IgD-negative memory B cell (primary cell): Measurements from ENCODE around the gene METTL21A. TPM values are rescaled to one million over a fixed set of nuclear protein-coding genes. Genes with fewer than 3 reads are reported as not detected.

Experiments used
- H3K27ac Mint-ChIP-seq, 3 donors: one replicate each; pipeline ENCODE4 v1.8.0; 2020 to 2022; ENCODE audit warnings: mild to moderate bottlenecking in 3 of 3, mixed read lengths in 3 of 3, moderate library complexity in 1 of 3
- H3K27me3 Mint-ChIP-seq: one replicate; pipeline ENCODE4 v1.8.0; 2021; ENCODE audit warnings: mixed read lengths
- H3K36me3 Mint-ChIP-seq: one replicate; pipeline ENCODE4 v1.8.0; 2020; ENCODE audit warnings: mild to moderate bottlenecking, mixed read lengths
- H3K4me1 Mint-ChIP-seq, 3 donors: one replicate each; pipeline ENCODE4 v1.8.0; 2020 to 2022; ENCODE audit warnings: mixed read lengths in 3 of 3, mild to moderate bottlenecking in 1 of 3
- H3K4me3 Mint-ChIP-seq, 4 donors: one replicate each; pipeline ENCODE4 v1.8.0; 2020 to 2022; ENCODE audit warnings: mild to moderate bottlenecking in 4 of 4, mixed read lengths in 4 of 4, moderate library complexity in 3 of 4
- H3K9me3 Mint-ChIP-seq, 3 donors: one replicate each; pipeline ENCODE4 v1.8.0; 2020 to 2021; ENCODE audit warnings: mixed read lengths in 3 of 3, mild to moderate bottlenecking in 1 of 3
- polyA plus RNA-seq: library from polyadenylated mRNA; unstranded; fragments of 300-500 nt; fragmentation: Illumina TruSeq; gene quantifications from one replicate; pipeline ENCODE4 v1.2.3, GENCODE V29; 2021

Gene METTL21A
- polyA plus RNA-seq, 1 donor from 2014 or later: 56.9 TPM

DNA sequence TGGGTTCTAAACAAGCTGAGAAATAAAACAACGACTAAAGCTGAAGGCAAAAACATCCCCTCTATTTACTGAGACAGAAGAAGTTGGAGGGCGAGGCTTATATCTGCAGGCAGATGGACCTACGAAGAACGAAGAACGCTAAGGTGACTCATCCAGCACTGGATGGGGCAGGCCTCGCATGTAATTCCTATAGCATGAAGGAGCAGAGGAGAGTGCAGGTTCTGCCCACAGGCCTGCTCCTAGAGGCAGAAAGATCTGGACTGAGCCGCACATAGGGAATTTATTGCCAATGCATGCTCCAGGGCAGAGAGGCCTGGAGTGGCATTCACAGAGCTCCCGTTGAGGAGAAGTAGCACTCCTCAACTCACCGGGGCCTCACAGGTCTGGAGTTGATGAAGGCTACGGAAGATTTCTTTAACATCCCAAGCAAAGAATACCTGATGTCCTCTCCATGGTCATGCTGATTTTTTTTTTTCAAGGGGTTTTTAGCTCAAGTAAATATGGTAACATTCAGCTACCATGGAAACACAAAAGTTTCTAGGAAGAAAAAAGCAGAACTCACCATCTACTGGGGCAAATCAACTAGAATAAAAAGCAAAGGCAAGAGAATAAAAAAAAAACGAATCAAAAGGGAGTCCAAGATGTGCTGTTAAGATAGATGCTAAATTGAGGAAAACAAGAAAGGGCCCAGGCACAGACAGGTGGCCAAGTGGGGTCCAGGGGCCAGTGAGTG, 10.4 kb upstream of the METTL21A start:
- no peak overlapping the region for H3K4me3 Mint-ChIP-seq
- peaks cover 1% of the 10 kb centered on the region for H3K27me3 Mint-ChIP-seq
- H3K36me3 Mint-ChIP-seq: no peaks in the 10 kb centered on the region
- H3K4me1 Mint-ChIP-seq: peaks cover 0 to 3% (median 0%) of the 10 kb centered on the region in 3 donors
- peaks cover 0 to 7% (median 1%) of the 10 kb centered on the region in 3 donors for H3K9me3 Mint-ChIP-seq
- peak overlapping the region in 2 of 3 donors; percentile 1 to 92 for H3K27ac Mint-ChIP-seq

GRCh38 chr2:207633686-207634085, 8.5 kb upstream of the METTL21A start:
- Mint-ChIP-seq H3K4me1 (peaks cover 0 to 12% (median 5%) of the 10 kb centered on the region in 3 donors), H3K27ac (no peak overlapping the region), H3K27me3 (no peaks in the 10 kb centered on the region), H3K9me3 (no peaks in the 10 kb centered on the region), H3K36me3 (no peaks in the 10 kb centered on the region), H3K4me3 (no peak overlapping the region)

- peaks cover 0 to 12% (median 5%) of the 10 kb centered on the region in 3 donors for H3K4me1 Mint-ChIP-seq
- no peaks in the 10 kb centered on the region for H3K9me3 Mint-ChIP-seq
- H3K36me3 Mint-ChIP-seq: no peaks in the 10 kb centered on the region
- peak overlapping the region in 2 of 3 donors; percentile 49 to 59 for H3K27ac Mint-ChIP-seq
- H3K4me3 Mint-ChIP-seq: no peak overlapping the region
- H3K27me3 Mint-ChIP-seq: no peaks in the 10 kb centered on the region
These were observed 7.6 kb upstream of the METTL21A start for GRCh38 chr2:207632575-207633493.

DNA sequence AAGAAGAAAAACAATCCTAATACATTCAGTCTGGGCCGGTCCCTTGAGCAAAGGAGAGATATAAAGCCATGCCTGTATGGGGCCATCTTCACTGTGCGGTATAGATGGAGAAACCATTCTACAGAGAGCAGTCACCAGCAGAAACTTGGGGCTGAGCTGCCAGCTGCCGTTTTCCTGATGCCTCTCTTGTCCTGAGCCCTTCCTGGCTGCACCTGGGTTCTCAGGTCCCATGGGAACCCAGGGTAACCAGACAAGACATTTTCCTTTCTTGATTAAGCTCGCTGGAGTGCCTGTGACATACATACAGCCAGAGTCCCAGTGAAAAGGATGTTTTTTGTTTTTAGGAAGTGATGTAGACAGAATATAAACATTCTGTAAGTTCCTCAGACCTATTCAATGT, 5.3 kb upstream of the METTL21A start:
- H3K4me1 Mint-ChIP-seq: peaks cover 7 to 13% (median 9%) of the 10 kb centered on the region in 3 donors
- H3K27me3 Mint-ChIP-seq: no peaks in the 10 kb centered on the region
- H3K9me3 Mint-ChIP-seq: no peaks in the 10 kb centered on the region
- H3K27ac Mint-ChIP-seq: peak overlapping the region in 2 of 3 donors; percentile 46
- no peaks in the 10 kb centered on the region for H3K36me3 Mint-ChIP-seq
- H3K4me3 Mint-ChIP-seq: no peak overlapping the region

GRCh38 chr2:207629553-207629952, 4.4 kb upstream of the METTL21A start:
- Mint-ChIP-seq H3K4me3 (peak overlapping the region in 1 of 4 donors; percentile 58), H3K9me3 (no peaks in the 10 kb centered on the region), H3K27me3 (no peaks in the 10 kb centered on the region), H3K4me1 (peaks cover 9 to 13% (median 10%) of the 10 kb centered on the region in 3 donors), H3K36me3 (no peaks in the 10 kb centered on the region), H3K27ac (peak overlapping the region; percentile 16 to 83 (median 44))

DNA sequence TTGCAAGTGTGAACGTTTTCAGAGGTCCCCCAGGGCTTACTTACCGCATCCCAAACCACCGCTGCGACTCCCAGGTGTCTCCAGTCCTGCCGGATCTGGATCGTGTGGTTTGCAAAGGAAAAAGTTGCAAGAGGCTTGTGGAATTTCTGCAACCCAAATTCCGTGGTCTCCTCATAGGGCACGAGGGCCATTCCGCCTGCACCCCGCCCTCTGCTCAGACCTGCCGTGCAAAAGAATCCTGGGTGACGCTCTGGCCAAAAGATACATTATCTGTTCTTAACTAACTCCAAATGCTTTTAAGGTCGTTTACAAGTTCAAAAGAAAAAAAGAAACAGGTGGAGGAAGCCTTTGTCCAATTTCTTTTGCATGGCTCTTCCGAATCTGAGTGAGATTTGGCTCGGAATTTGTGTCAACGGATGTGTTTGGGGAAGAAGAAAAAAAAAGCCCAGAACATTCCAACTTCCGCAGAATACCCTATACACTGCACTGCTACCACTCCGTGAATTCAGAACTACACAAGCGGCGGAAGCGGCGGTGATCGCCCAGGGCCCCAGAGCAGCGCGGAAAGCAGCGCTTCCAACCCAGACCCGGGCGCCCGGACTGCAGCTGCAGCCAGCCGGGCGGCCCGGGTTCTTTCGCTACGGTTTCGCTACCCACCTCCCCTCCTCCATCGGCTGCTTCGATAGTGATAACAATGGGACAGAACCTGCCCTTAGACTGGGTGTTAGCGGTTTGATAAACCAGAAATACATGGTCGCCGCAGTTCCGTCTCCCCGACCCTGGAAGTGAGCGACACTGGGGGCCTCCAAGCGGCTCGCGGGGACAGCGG, 795 bp downstream of the METTL21A start:
- H3K4me3 Mint-ChIP-seq: peak overlapping the region; percentile 92 to 96 (median 94)
- H3K4me1 Mint-ChIP-seq: peaks cover 30 to 40% (median 30%) of the 10 kb centered on the region in 3 donors
- H3K27me3 Mint-ChIP-seq: no peaks in the 10 kb centered on the region
- H3K9me3 Mint-ChIP-seq: no peaks in the 10 kb centered on the region
- H3K36me3 Mint-ChIP-seq: no peaks in the 10 kb centered on the region
- H3K27ac Mint-ChIP-seq: peak overlapping the region; percentile 96 to 98 (median 97)

DNA sequence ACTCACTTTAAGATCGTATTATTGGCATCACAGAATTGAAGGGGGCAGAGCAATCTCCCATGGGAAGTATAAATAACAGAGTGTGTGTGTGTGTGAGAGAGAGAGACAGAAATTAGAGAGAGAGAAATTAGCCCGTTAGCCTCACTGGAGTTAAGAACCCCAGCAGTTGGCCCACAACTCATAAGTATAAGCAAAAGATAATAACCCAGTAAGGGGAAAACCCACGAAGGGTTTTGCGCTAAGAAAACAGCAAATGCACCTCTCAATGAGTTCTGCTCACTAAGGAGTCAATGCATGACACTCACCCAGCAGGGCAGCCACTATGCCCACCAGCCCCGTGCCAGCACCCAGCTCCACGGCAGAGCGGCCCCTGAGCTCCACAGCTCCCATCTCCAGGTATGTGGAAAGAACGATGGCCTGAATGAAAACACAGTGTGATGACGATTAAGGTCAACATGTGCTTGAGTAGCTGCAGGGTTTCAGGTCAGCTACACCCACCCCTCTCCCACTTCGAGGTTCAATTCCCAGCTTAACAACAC, 3.6 kb downstream of the METTL21A start:
- Mint-ChIP-seq H3K9me3 (no peaks in the 10 kb centered on the region), H3K4me3 (peak overlapping the region; percentile 51 to 84 (median 52)), H3K27ac (peak overlapping the region; percentile 49 to 95 (median 86)), H3K27me3 (no peaks in the 10 kb centered on the region), H3K36me3 (no peaks in the 10 kb centered on the region), H3K4me1 (peaks cover 26 to 42% (median 29%) of the 10 kb centered on the region in 3 donors)

DNA sequence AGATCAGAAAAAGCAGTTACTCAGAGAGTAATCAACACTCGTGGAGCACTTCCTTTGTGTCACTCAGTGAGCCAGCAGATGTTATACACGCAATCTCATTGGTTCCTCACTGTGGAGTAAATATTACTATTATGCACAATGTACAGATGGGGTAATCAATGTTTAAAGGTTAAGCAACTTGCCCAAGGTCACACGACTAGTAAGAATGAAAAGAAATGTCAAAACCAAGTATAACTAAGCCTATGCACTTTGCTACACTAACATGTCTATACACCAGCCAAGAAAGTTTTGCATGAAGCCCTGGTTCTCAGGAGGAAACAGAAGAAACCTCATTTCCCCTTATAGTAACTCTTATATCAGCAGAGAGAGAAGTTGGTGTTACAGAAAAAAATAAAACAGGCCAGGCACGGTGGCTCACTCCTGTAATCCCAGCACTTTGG, 5.4 kb downstream of the METTL21A start:
- no peaks in the 10 kb centered on the region for H3K36me3 Mint-ChIP-seq
- H3K4me1 Mint-ChIP-seq: peaks cover 21 to 43% (median 31%) of the 10 kb centered on the region in 3 donors
- H3K4me3 Mint-ChIP-seq: peak overlapping the region; percentile 14 to 92 (median 40)
- H3K27me3 Mint-ChIP-seq: no peaks in the 10 kb centered on the region
- no peaks in the 10 kb centered on the region for H3K9me3 Mint-ChIP-seq
- peak overlapping the region; percentile 40 to 92 (median 49) for H3K27ac Mint-ChIP-seq

DNA sequence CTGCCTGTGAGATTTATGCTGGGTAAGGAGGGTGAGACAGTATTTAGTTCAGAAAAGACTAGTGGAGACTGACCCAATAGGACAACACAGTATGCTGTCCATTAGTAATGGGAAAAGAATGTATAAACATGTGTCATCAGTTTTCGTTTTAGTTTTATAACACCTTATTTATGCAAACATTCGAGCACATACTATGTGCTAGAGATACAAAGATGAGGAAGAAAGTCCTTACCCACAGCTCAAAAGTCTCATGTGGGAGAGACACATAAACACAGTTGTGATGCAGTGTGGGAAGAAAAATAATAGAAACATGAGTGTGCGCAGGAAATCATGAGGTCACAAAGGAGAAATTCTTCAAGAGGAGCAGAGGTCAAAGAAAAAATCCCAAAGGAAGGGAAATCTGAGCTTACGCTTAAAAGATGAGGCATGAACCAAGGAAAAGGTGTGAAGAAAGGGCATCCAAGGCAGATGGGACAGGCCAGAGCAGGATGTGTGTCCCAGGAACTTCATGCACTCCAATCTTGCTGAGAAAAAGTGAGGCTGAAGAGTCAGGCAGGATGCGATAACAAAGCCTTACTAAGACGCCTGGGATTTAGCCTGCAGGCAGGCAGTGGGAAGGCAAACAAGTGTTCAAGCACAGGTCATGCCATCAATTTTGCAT, 8.1 kb downstream of the METTL21A start:
- H3K9me3 Mint-ChIP-seq: no peaks in the 10 kb centered on the region
- no peaks in the 10 kb centered on the region for H3K27me3 Mint-ChIP-seq
- no peak overlapping the region for H3K4me3 Mint-ChIP-seq
- no peaks in the 10 kb centered on the region for H3K36me3 Mint-ChIP-seq
- peak overlapping the region in 1 of 3 donors; percentile 84 for H3K27ac Mint-ChIP-seq
- H3K4me1 Mint-ChIP-seq: peaks cover 21 to 31% (median 22%) of the 10 kb centered on the region in 3 donors

DNA sequence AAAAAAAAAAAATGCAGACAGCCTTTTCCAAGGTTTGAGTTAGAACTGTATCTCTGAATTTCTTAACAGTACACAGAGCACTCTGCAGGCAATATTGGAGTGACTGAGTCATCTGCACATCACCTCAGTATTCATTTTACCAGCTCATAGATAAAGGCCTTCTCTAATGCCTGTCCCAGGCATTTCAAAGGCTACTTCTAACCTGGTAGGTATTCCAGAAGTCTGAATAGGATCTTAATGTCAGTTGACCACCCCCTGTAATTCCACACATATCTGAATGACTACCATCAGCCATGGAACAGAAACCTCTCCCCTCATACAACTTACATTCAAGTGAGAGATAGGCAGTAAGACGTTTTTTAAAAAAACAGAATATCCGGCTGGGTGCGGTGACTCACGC, 9.0 kb downstream of the METTL21A start:
- H3K36me3 Mint-ChIP-seq: no peaks in the 10 kb centered on the region
- peaks cover 14 to 24% (median 16%) of the 10 kb centered on the region in 3 donors for H3K4me1 Mint-ChIP-seq

DNA sequence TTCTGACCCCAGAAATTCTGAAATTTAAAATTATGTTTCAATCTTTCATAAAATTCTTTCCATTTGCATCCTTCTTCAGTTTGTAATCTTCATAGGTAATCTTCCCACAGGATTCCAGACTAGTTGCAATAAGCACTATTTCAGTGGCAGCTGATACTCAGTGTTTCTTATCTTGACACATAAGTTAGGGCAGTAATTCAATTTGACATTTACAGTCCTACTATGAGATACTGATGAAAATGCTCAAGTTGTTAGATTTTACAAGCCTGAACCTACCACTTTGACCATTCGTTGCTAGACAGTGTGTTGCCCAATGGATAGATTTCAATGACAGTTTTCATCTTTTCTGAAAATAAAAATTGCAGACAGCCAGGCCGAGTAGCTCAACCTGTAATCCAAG, 10.4 kb downstream of the METTL21A start:
- Mint-ChIP-seq H3K36me3 (no peaks in the 10 kb centered on the region), H3K27me3 (no peaks in the 10 kb centered on the region), H3K4me1 (peaks cover 9 to 12% (median 9%) of the 10 kb centered on the region in 3 donors), H3K27ac (no peak overlapping the region), H3K9me3 (no peaks in the 10 kb centered on the region), H3K4me3 (no peak overlapping the region)

More for the DNA sequence above, 9.0 kb downstream of the METTL21A start:
- H3K4me3 Mint-ChIP-seq: no peak overlapping the region
- no peaks in the 10 kb centered on the region for H3K9me3 Mint-ChIP-seq
- no peak overlapping the region for H3K27ac Mint-ChIP-seq
- H3K27me3 Mint-ChIP-seq: no peaks in the 10 kb centered on the region

DNA sequence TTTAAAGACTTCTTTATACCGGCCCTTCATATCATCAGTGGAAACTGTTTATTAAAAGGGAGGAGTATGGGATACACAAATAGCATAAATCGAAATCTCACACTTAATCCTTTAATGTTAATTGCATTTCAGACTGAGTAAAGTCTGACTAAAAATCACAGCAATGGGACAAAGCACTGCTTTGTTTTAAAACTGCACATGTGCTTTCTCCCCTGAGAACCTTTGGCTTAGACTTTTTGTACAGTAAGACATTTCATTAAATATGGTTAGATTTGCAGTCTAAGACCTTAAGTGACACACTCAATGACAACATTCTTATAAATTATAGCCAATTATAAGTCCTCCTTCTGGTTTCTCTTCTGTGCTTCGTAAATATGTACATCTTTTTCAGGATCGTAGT, 12.5 kb downstream of the METTL21A start:
- H3K9me3 Mint-ChIP-seq: peaks cover 0 to 2% (median 0%) of the 10 kb centered on the region in 3 donors
- no peaks in the 10 kb centered on the region for H3K27me3 Mint-ChIP-seq
- no peak overlapping the region for H3K27ac Mint-ChIP-seq
- peaks cover 4 to 11% (median 7%) of the 10 kb centered on the region in 3 donors for H3K4me1 Mint-ChIP-seq
- H3K4me3 Mint-ChIP-seq: no peak overlapping the region
- peaks cover 3% of the 10 kb centered on the region for H3K36me3 Mint-ChIP-seq

DNA sequence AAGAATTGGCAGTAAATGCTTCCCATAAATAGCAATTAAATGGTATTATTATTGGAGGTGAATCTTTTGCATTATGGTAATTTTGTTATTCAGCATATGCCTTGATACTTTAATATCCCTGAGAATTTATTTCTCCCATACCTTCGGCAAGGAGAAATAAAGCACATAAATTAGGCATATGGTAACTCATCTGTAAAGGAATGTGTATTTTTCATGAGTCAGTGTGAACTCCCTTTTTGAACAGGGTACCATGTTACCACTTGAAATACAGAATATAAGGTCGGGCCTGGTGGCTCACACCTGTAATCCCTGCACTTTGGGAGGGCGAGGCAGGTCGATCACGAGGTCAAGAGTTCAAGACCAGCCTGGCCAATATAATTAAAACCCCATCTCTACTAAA, 18.4 kb downstream of the METTL21A start:
- Mint-ChIP-seq H3K27ac (peak overlapping the region in 1 of 3 donors; percentile 9), H3K4me3 (no peak overlapping the region), H3K36me3 (peaks cover 6% of the 10 kb centered on the region), H3K4me1 (peaks cover 13 to 30% (median 28%) of the 10 kb centered on the region in 3 donors), H3K9me3 (peaks cover 0 to 2% (median 0%) of the 10 kb centered on the region in 3 donors), H3K27me3 (no peaks in the 10 kb centered on the region)

- no peak overlapping the region for H3K27ac Mint-ChIP-seq
- H3K4me3 Mint-ChIP-seq: no peak overlapping the region
- peaks cover 15 to 31% (median 30%) of the 10 kb centered on the region in 3 donors for H3K4me1 Mint-ChIP-seq
- peaks cover 0 to 2% (median 0%) of the 10 kb centered on the region in 3 donors for H3K9me3 Mint-ChIP-seq
- H3K27me3 Mint-ChIP-seq: no peaks in the 10 kb centered on the region
- peaks cover 6% of the 10 kb centered on the region for H3K36me3 Mint-ChIP-seq
These were observed 18.8 kb downstream of the METTL21A start for GRCh38 chr2:207606399-207606798.
